K562 (cell line): Measurements from ENCODE around the gene ITPR3. TPM values are rescaled to one million over a fixed set of nuclear protein-coding genes. Genes with fewer than 3 reads are reported as not detected.

Experiments used
- ATAC-seq: fragments of 200-7000 bp; cut with Tn5 transposase; 3 replicates; pipeline ENCODE4 v1.9.1; 2020; ENCODE audit warnings: moderate library complexity
- BruUV-seq: library from RNA; stranded (reverse); fragments of 400-500 nt; replicated peaks from 2 replicates; lab custom pipeline; 2021; lab: Mats Ljungman, UMichigan
- CTCF ChIA-PET: fragments of 300-600 bp; formaldehyde crosslinking; extraction: SDS; loops from one replicate; lab custom pipeline; 2021; ENCODE audit warnings: low intra/inter-chr PET ratio; lab: Yijun Ruan, JAX
- POLR2A ChIA-PET: fragments of 300-600, 350-650 bp; sonication (Branson Sonifier 250); formaldehyde crosslinking; extraction: SDS; loops from one replicate; lab custom pipeline; 2021; ENCODE audit warnings: antibody characterized with exemption, inconsistent platforms; lab: Yijun Ruan, JAX
- DNase-seq, 4 experiments: peaks; one replicate each; pipeline versions ENCODE4 v3.0.0 to v3.0.0-alpha.2; 2011 to 2018; ENCODE audit warnings: low spot score in 3 of 4, mixed read lengths in 3 of 4; ENCODE audit errors: extremely low read depth in 1 of 4
- FAIRE-seq: peaks from 2 replicates; lab custom pipeline; 2011; peaks lifted over from hg19 to GRCh38; lab: Jason Lieb, UNC
- H2AFZ ChIP-seq: 2 replicates; pipeline ENCODE4 v1.6.0; 2011; ENCODE audit warnings: low read depth, low read length, control low read depth, inconsistent platforms
- H3K27ac ChIP-seq: fragments of 200-600 bp; 3 replicates; pipeline ENCODE4 v1.8.0; 2011; ENCODE audit warnings: low read depth, mild to moderate bottlenecking, control low read depth, inconsistent platforms, low read length, moderate library complexity, mixed read lengths; ENCODE audit errors: extremely low read depth
- H3K27me3 ChIP-seq, 2 experiments: fragments of 300-600 bp in 1 of 2; 2 replicates in 1 of 2; 3 replicates in 1 of 2; pipeline versions ENCODE4 v1.6.0 to v1.8.0; 2011; ENCODE audit warnings: inconsistent platforms in 2 of 2, low read length in 2 of 2, mild to moderate bottlenecking in 1 of 2, mixed read lengths in 1 of 2, moderate library complexity in 1 of 2; ENCODE audit not compliant: control insufficient read depth in 2 of 2, insufficient read depth in 2 of 2
- H3K36me3 ChIP-seq: fragments of 300-600 bp; 3 replicates; pipeline ENCODE4 v1.8.0; 2011; ENCODE audit warnings: mild to moderate bottlenecking, low read length, inconsistent platforms; ENCODE audit not compliant: control insufficient read depth, insufficient read depth
- H3K4me1 ChIP-seq, 2 experiments: fragments of 200-600 bp in 1 of 2; replicated peaks in 1 of 2; 2 replicates in 1 of 2; 3 replicates in 1 of 2; pipeline versions ENCODE4 v1.5.1 to v1.8.0; 2011; ENCODE audit warnings: inconsistent platforms in 2 of 2, low read length in 2 of 2, mild to moderate bottlenecking in 1 of 2, mixed read lengths in 1 of 2, moderate library complexity in 1 of 2; ENCODE audit not compliant: control insufficient read depth in 2 of 2, insufficient read depth in 2 of 2
- H3K4me2 ChIP-seq: 2 replicates; pipeline ENCODE4 v1.6.1; 2011; ENCODE audit warnings: low read length, control low read depth, inconsistent platforms, mixed read lengths; ENCODE audit not compliant: insufficient read depth
- H3K4me3 ChIP-seq: fragments of 200-600 bp; sonication (generic), shearing (Covaris generic); 2 replicates; pipeline ENCODE4 v1.5.1; 2016; ENCODE audit warnings: control low read depth, inconsistent platforms
- H3K79me2 ChIP-seq: fragments of 200-600 bp; 3 replicates; pipeline ENCODE4 v1.8.0; 2011; ENCODE audit warnings: low read length, inconsistent platforms; ENCODE audit not compliant: control insufficient read depth, insufficient read depth
- H3K9ac ChIP-seq, 2 experiments: 2 replicates each; pipeline versions ENCODE4 v1.6.0 to v1.6.1; 2011; ENCODE audit warnings: low read depth in 2 of 2, low read length in 2 of 2, control low read depth in 1 of 2, inconsistent platforms in 1 of 2, mild to moderate bottlenecking in 1 of 2, mixed read lengths in 1 of 2; ENCODE audit not compliant: insufficient read depth in 1 of 2
- H3K9me1 ChIP-seq: one replicate; pipeline ENCODE4 v1.6.0; 2011; ENCODE audit warnings: inconsistent platforms, mild to moderate bottlenecking, low read length, moderate library complexity; ENCODE audit not compliant: control insufficient read depth, insufficient read depth
- H3K9me3 ChIP-seq: replicated peaks from 2 replicates; pipeline ENCODE4 v1.5.1; 2011; ENCODE audit warnings: low read depth, low read length, inconsistent platforms; ENCODE audit not compliant: control insufficient read depth, insufficient read depth
- H4K20me1 ChIP-seq: replicated peaks from 2 replicates; pipeline ENCODE4 v1.6.1; 2011; ENCODE audit warnings: low read length, inconsistent platforms, mixed read lengths; ENCODE audit not compliant: control insufficient read depth, insufficient read depth
- KDM2B ChIP-seq: fragments of 250-450 bp; sonication (Bioruptor Pico); IDR thresholded peaks from 2 replicates; pipeline ENCODE4 v1.8.0; 2021; ENCODE audit warnings: mild to moderate bottlenecking, moderate library complexity
- PHF8 ChIP-seq: fragments of 200-600 bp; sonication (generic); IDR thresholded peaks from 2 replicates; pipeline ENCODE4 v1.6.1; 2012; ENCODE audit warnings: mixed run types, mild to moderate bottlenecking, inconsistent platforms, low read length, moderate library complexity, borderline replicate concordance
- POLR2AphosphoS5 ChIP-seq: IDR thresholded peaks from 2 replicates; pipeline ENCODE4 v1.6.1; 2011; ENCODE audit warnings: mild to moderate bottlenecking, low read depth, low read length, moderate library complexity; ENCODE audit not compliant: control insufficient read depth, insufficient read depth
- ZKSCAN3 ChIP-seq: fragments of 250-450 bp; sonication (Bioruptor Pico); IDR thresholded peaks from 2 replicates; pipeline ENCODE4 v1.4.0; 2020
- ZNF384 ChIP-seq: IDR thresholded peaks from 2 replicates; pipeline ENCODE4 v1.6.1; 2012; ENCODE audit warnings: low read depth, low read length, improper control_type of control experiment
- ZNF512 ChIP-seq: IDR thresholded peaks from 2 replicates; pipeline ENCODE4 v1.6.1; 2016; ENCODE audit warnings: missing genetic modification characterization, missing compliant biosample characterization
- ZNF778 ChIP-seq: fragments of 450-650 bp; formaldehyde crosslinking; IDR thresholded peaks from 2 replicates; pipeline ENCODE4 v1.4.0; 2020; ENCODE audit warnings: mild to moderate bottlenecking, moderate library complexity
- WGBS: fragments of 100-300 bp; shearing (Covaris generic); methylation state at CpG from one replicate; pipeline ENCODE4 v1.1.6; 2016; ENCODE audit warnings: low coverage, mixed read lengths; ENCODE audit not compliant: insufficient coverage; ENCODE audit errors: missing lambda C conversion rate; 5-methylcytosine and 5-hydroxymethylcytosine counted together
- in situ Hi-C: fragments of 300-500 bp; cut with MboI; formaldehyde crosslinking; loops from 4 replicates; pipeline ENCODE4 v1.15.0; 2018; ENCODE audit warnings: inconsistent platforms, mixed read lengths
- intact Hi-C: fragments of 100-400 bp; cut with micrococcal nuclease; formaldehyde crosslinking; loops from 2 replicates; pipeline ENCODE4 v1.14.2; 2022
- polyA plus RNA-seq, 8 experiments: library from polyadenylated mRNA; depleted of rRNA in 4 of 8; stranded (reverse) in 5 of 8; unstranded in 3 of 8; fragments of >200 nt; fragmentation: Nextera tagmentation in 2 of 8; fragmentation: Illumina TruSeq in 1 of 8; extraction: Ambion mirVana in 2 of 8; extraction: Trizol in 1 of 8; gene quantifications; 2 replicates each; pipeline versions ENCODE4 v1.2.1 to v1.2.3, GENCODE V29; 2011 to 2014; ENCODE audit warnings: inconsistent platforms in 1 of 8, missing spikeins in 1 of 8
- total RNA-seq, 7 experiments: library from RNA; depleted of rRNA in 6 of 7; stranded (reverse); fragments of >200 nt in 6 of 7; fragmentation: Illumina TruSeq in 2 of 7; extraction: Trizol in 2 of 7; gene quantifications; 2 replicates each; pipeline versions ENCODE4 v1.2.1 to v1.2.3, GENCODE V29; 2011 to 2021; ENCODE audit warnings: low replicate concordance in 1 of 7
- TF ChIP-seq, protein P1 (sequence below), 2 experiments: fragments of 450-650 bp in 1 of 2; sonication (generic) in 1 of 2; formaldehyde crosslinking in 1 of 2; IDR thresholded peaks; 2 replicates each; pipeline versions ENCODE4 v1.7.1 to v1.9.0; 2016 to 2022; ENCODE audit warnings: inconsistent platforms in 1 of 2, mild to moderate bottlenecking in 1 of 2, missing genetic modification reagents in 1 of 2
- TF ChIP-seq, protein P2 (sequence below): conservative IDR thresholded peaks from 2 replicates; pipeline ENCODE4 v1.6.1; 2011; ENCODE audit warnings: low read depth, mild to moderate bottlenecking, low read length; ENCODE audit not compliant: control insufficient read depth

Gene ITPR3
- total and polyA plus RNA-seq, 9 of the 15 experiments (the other 6 are each of a cell fraction or from before 2014, with no cell fraction given): 0.39 to 35.7 (median 13.2) TPM

DNA sequence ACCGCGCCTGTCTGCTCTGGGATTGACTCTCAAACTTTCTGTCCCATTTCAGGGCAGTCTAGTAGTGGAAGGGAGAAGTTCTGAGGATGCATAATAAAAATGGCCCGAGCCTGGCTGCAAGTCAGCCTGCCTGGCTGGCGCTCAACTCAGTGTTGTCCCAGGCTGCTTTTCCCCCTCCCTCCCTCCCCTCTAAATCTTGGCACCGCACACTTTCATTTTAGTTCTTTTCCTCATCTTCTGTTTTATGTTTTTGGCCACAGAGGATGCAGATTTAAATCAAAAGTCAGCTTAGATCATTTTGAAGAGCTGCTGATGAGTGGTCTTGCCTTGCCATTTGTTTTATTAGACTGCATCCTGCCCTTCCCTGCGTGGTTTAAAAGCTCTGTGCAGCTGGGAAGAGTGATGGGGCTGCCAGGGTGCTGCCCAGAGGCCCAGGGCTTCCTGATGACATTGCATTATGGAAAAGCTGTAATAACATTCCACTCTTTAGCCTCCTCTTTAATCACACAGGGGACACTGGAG is 96.9 kb downstream of the ITPR3 start:
- Histone ChIP-seq H3K79me2 (no peaks in the 10 kb centered on the region), H4K20me1 (no peaks in the 10 kb centered on the region), H3K9ac (no peak overlapping the region), H3K4me3 (no peak overlapping the region), H3K4me2 (no peak overlapping the region), H3K4me1 (no peaks in the 10 kb centered on the region; a peak in 1 of 5 replicates), H3K27ac (no peak overlapping the region), H3K36me3 (no peaks in the 10 kb centered on the region), H3K9me3 (no peaks in the 10 kb centered on the region), H2AFZ (no peak overlapping the region), H3K9me1 (no peaks in the 10 kb centered on the region), H3K27me3 (peaks cover 31 to 59% of the 10 kb centered on the region in 2 experiments)
- no TSS peak for BruUV-seq
- DNase-seq: no peak
- 2% methylated on average over 4 of the region's 6 CpGs for WGBS
- ChIA-PET CTCF (no interaction called here), POLR2A (no interaction called here)
- no peak for FAIRE-seq
- in situ Hi-C loops: no loop called here
- intact Hi-C loops: no loop called here
- ATAC-seq: no peak
- TF ChIP-seq ZKSCAN3 (CRISPR knock-in tag) (no peak), ZNF512 (tag) (no peak), PHF8 (no peak), ZNF778 (CRISPR knock-in tag) (no peak), KDM2B (CRISPR knock-in tag) (no peak), POLR2AphosphoS5 (no peak), ZNF384 (no peak)
- TF ChIP-seq, protein P1, sequence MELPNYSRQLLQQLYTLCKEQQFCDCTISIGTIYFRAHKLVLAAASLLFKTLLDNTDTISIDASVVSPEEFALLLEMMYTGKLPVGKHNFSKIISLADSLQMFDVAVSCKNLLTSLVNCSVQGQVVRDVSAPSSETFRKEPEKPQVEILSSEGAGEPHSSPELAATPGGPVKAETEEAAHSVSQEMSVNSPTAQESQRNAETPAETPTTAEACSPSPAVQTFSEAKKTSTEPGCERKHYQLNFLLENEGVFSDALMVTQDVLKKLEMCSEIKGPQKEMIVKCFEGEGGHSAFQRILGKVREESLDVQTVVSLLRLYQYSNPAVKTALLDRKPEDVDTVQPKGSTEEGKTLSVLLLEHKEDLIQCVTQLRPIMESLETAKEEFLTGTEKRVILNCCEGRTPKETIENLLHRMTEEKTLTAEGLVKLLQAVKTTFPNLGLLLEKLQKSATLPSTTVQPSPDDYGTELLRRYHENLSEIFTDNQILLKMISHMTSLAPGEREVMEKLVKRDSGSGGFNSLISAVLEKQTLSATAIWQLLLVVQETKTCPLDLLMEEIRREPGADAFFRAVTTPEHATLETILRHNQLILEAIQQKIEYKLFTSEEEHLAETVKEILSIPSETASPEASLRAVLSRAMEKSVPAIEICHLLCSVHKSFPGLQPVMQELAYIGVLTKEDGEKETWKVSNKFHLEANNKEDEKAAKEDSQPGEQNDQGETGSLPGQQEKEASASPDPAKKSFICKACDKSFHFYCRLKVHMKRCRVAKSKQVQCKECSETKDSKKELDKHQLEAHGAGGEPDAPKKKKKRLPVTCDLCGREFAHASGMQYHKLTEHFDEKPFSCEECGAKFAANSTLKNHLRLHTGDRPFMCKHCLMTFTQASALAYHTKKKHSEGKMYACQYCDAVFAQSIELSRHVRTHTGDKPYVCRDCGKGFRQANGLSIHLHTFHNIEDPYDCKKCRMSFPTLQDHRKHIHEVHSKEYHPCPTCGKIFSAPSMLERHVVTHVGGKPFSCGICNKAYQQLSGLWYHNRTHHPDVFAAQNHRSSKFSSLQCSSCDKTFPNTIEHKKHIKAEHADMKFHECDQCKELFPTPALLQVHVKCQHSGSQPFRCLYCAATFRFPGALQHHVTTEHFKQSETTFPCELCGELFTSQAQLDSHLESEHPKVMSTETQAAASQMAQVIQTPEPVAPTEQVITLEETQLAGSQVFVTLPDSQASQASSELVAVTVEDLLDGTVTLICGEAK (IDR thresholded peaks at IDR 0.05): no peak
- TF ChIP-seq, protein P1 (CRISPR knock-in tag; IDR thresholded peaks at IDR 0.05): no peak
- TF ChIP-seq, protein P2, sequence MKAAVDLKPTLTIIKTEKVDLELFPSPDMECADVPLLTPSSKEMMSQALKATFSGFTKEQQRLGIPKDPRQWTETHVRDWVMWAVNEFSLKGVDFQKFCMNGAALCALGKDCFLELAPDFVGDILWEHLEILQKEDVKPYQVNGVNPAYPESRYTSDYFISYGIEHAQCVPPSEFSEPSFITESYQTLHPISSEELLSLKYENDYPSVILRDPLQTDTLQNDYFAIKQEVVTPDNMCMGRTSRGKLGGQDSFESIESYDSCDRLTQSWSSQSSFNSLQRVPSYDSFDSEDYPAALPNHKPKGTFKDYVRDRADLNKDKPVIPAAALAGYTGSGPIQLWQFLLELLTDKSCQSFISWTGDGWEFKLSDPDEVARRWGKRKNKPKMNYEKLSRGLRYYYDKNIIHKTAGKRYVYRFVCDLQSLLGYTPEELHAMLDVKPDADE: no peak
